Measurements from ENCODE around the gene TBC1D19.

TBC1D19 gene

DNA sequence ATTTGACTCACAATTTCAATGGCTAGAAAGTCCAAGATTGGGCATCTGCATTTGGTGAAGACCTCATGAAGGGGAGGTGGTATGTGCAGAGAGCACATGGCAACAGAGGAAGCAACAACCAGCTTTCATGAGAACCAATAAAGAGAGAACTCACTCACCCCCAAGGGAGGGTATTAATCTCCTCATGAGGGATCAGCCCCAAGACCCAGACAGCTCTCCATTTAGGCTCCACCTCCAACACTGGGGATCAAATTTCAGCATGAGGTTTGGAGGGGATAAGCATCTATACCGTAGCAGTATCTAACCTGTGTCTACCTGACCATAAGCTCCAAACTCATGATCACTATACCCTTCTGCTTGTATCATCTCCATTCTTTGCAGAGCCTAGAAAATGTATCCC, 9.3 kb upstream of the TBC1D19 start:
- H3K27ac ChIP-seq (ENCODE audit: low read depth, low read length, poor library complexity, severe bottlenecking): no peak overlapping the region
- no peak overlapping the region for H3K4me3 ChIP-seq (ENCODE audit: low read depth, low read length, poor library complexity, severe bottlenecking)
- no peaks in the 10 kb centered on the region for H3K4me1 ChIP-seq (ENCODE audit: insufficient read depth, low read length, severe bottlenecking)
- no peaks in the 10 kb centered on the region for H3K79me2 ChIP-seq (ENCODE audit: insufficient read depth, low read length)
- no peak overlapping the region for H3K9ac ChIP-seq (ENCODE audit: low read length)
- H4K20me1 ChIP-seq (ENCODE audit: insufficient read depth, low read length): no peaks in the 10 kb centered on the region
- H3K36me3 ChIP-seq (ENCODE audit: insufficient read depth, low read length): no peaks in the 10 kb centered on the region
- H3K9me3 ChIP-seq (ENCODE audit: low read length): no peaks in the 10 kb centered on the region
- no peaks in the 10 kb centered on the region for H3F3A ChIP-seq (ENCODE audit: insufficient read depth, low read length)
- H3K4me2 ChIP-seq (ENCODE audit: low read length): no peak overlapping the region
- TF ChIP-seq, protein P1, sequence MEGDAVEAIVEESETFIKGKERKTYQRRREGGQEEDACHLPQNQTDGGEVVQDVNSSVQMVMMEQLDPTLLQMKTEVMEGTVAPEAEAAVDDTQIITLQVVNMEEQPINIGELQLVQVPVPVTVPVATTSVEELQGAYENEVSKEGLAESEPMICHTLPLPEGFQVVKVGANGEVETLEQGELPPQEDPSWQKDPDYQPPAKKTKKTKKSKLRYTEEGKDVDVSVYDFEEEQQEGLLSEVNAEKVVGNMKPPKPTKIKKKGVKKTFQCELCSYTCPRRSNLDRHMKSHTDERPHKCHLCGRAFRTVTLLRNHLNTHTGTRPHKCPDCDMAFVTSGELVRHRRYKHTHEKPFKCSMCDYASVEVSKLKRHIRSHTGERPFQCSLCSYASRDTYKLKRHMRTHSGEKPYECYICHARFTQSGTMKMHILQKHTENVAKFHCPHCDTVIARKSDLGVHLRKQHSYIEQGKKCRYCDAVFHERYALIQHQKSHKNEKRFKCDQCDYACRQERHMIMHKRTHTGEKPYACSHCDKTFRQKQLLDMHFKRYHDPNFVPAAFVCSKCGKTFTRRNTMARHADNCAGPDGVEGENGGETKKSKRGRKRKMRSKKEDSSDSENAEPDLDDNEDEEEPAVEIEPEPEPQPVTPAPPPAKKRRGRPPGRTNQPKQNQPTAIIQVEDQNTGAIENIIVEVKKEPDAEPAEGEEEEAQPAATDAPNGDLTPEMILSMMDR (IDR thresholded peaks at IDR 0.05; ENCODE audit: low read length): no peak
- TF ChIP-seq EZH2 (IDR thresholded peaks at IDR 0.05; ENCODE audit: borderline replicate concordance, low read length): no peak
- no peak overlapping the region for H2AFZ ChIP-seq (ENCODE audit: low read length)
- H3K9me2 ChIP-seq (ENCODE audit: low read depth, low read length): no peaks in the 10 kb centered on the region
- no peaks in the 10 kb centered on the region for H3K27me3 ChIP-seq (ENCODE audit: insufficient read depth, low read length)

DNA sequence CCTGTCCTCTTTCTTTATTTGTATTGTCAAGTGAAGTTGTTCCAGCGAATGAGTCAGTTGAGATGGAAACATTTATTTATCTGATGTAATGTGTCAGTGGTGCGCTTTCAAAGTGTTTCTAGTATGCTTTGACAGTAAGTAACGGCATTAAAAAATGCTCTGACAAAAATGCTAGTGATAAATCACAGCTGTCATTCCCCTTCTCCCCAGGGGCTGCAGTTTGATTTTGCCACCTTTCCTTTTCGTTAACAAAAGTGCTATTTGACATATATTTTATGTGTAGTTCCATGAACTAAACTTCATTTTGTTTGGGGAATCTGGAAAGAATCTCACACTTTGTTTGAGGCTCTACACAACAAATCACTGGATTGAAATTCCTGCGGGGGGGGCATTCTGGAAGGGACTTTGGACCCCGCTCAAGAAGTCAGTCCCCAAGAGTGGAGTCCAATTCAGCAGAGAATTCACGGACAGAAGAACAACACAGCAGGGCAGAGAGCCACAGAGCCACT, 7.6 kb upstream of the TBC1D19 start:
- Histone ChIP-seq H3K4me2 (ENCODE audit: low read length) (no peak overlapping the region), H3K79me2 (ENCODE audit: insufficient read depth, low read length) (no peaks in the 10 kb centered on the region), H3K9ac (ENCODE audit: low read length) (no peak overlapping the region), H3K27ac (ENCODE audit: low read depth, low read length, poor library complexity, severe bottlenecking) (no peak overlapping the region), H4K20me1 (ENCODE audit: insufficient read depth, low read length) (no peaks in the 10 kb centered on the region), H3K36me3 (ENCODE audit: insufficient read depth, low read length) (no peaks in the 10 kb centered on the region), H3K4me1 (ENCODE audit: insufficient read depth, low read length, severe bottlenecking) (no peaks in the 10 kb centered on the region), H3K27me3 (ENCODE audit: insufficient read depth, low read length) (no peaks in the 10 kb centered on the region), H3K4me3 (ENCODE audit: low read depth, low read length, poor library complexity, severe bottlenecking) (no peak overlapping the region), H3F3A (ENCODE audit: insufficient read depth, low read length) (no peaks in the 10 kb centered on the region), H3K9me2 (ENCODE audit: low read depth, low read length) (no peaks in the 10 kb centered on the region), H3K9me3 (ENCODE audit: low read length) (no peaks in the 10 kb centered on the region), H2AFZ (ENCODE audit: low read length) (no peak overlapping the region)
- no peak for TF ChIP-seq EZH2 (IDR thresholded peaks at IDR 0.05; ENCODE audit: borderline replicate concordance, low read length)
- TF ChIP-seq, protein P1 (IDR thresholded peaks at IDR 0.05; ENCODE audit: low read length): no peak

DNA sequence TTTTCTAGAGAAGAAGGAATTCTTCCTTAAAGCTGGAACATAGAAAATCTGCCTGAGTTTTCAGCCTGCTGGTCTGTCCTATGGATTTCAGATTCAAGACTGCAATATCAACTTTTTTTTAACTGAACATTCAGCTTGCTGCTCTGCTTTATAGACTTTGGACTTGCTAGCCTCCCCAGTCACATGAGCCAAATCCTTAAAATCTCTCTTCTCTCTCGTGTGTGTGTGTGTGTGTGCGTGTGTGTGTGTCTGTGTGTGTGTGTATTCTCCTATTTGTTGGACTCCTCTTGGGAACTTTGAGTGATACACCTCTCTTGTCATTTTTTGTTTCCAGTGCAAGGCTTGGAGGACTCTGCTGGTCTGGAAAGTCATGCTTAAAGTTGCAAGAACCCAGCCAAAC, 6.8 kb upstream of the TBC1D19 start:
- Histone ChIP-seq H3K36me3 (ENCODE audit: insufficient read depth, low read length) (no peaks in the 10 kb centered on the region), H3K9ac (ENCODE audit: low read length) (no peak overlapping the region), H2AFZ (ENCODE audit: low read length) (no peak overlapping the region), H3F3A (ENCODE audit: insufficient read depth, low read length) (no peaks in the 10 kb centered on the region), H3K27ac (ENCODE audit: low read depth, low read length, poor library complexity, severe bottlenecking) (no peak overlapping the region), H3K9me2 (ENCODE audit: low read depth, low read length) (no peaks in the 10 kb centered on the region), H3K79me2 (ENCODE audit: insufficient read depth, low read length) (no peaks in the 10 kb centered on the region), H3K4me1 (ENCODE audit: insufficient read depth, low read length, severe bottlenecking) (no peaks in the 10 kb centered on the region), H3K4me2 (ENCODE audit: low read length) (no peak overlapping the region), H3K9me3 (ENCODE audit: low read length) (no peaks in the 10 kb centered on the region), H4K20me1 (ENCODE audit: insufficient read depth, low read length) (no peaks in the 10 kb centered on the region), H3K4me3 (ENCODE audit: low read depth, low read length, poor library complexity, severe bottlenecking) (no peak overlapping the region), H3K27me3 (ENCODE audit: insufficient read depth, low read length) (no peaks in the 10 kb centered on the region)
- no peak for TF ChIP-seq EZH2 (IDR thresholded peaks at IDR 0.05; ENCODE audit: borderline replicate concordance, low read length)
- TF ChIP-seq, protein P1 (IDR thresholded peaks at IDR 0.05; ENCODE audit: low read length): no peak
